ENCODE measurements around the gene TEX55.
"Not testable (repeated sequence)": the region's sequence is repeated elsewhere in the genome, so short reads cannot be mapped to it uniquely, and the experiment has no call there.

GRCh38 chr3:119164745-119165144, 18.8 kb downstream of the TEX55 start:
- not testable (repeated sequence) for TF ChIP-seq EZH2phosphoT487 (IDR thresholded peaks at IDR 0.05; ENCODE audit: unreplicated experiment); CTCF (conservative IDR thresholded peaks at IDR 0.05; ENCODE audit: low read depth in 2 of 2); POLR2AphosphoS5 (IDR thresholded peaks at IDR 0.05; ENCODE audit: low read depth); NANOG (IDR thresholded peaks at IDR 0.05; ENCODE audit: borderline replicate concordance); ZNF114 (CRISPR knock-in tag; IDR thresholded peaks at IDR 0.05); EZH2 (IDR thresholded peaks at IDR 0.05; ENCODE audit: low read depth, unreplicated experiment); REST (IDR thresholded peaks at IDR 0.05; ENCODE audit: unreplicated experiment); ETS1 (IDR thresholded peaks at IDR 0.05); JUNB (IDR thresholded peaks at IDR 0.05; ENCODE audit: unreplicated experiment); CREB1 (CRISPR knock-in tag; IDR thresholded peaks at IDR 0.05; ENCODE audit: low read depth); ZNF331 (CRISPR knock-in tag; IDR thresholded peaks at IDR 0.05; ENCODE audit: low read depth); STAT1 (IDR thresholded peaks at IDR 0.05; ENCODE audit: unreplicated experiment)
- TF ChIP-seq, protein P1, sequence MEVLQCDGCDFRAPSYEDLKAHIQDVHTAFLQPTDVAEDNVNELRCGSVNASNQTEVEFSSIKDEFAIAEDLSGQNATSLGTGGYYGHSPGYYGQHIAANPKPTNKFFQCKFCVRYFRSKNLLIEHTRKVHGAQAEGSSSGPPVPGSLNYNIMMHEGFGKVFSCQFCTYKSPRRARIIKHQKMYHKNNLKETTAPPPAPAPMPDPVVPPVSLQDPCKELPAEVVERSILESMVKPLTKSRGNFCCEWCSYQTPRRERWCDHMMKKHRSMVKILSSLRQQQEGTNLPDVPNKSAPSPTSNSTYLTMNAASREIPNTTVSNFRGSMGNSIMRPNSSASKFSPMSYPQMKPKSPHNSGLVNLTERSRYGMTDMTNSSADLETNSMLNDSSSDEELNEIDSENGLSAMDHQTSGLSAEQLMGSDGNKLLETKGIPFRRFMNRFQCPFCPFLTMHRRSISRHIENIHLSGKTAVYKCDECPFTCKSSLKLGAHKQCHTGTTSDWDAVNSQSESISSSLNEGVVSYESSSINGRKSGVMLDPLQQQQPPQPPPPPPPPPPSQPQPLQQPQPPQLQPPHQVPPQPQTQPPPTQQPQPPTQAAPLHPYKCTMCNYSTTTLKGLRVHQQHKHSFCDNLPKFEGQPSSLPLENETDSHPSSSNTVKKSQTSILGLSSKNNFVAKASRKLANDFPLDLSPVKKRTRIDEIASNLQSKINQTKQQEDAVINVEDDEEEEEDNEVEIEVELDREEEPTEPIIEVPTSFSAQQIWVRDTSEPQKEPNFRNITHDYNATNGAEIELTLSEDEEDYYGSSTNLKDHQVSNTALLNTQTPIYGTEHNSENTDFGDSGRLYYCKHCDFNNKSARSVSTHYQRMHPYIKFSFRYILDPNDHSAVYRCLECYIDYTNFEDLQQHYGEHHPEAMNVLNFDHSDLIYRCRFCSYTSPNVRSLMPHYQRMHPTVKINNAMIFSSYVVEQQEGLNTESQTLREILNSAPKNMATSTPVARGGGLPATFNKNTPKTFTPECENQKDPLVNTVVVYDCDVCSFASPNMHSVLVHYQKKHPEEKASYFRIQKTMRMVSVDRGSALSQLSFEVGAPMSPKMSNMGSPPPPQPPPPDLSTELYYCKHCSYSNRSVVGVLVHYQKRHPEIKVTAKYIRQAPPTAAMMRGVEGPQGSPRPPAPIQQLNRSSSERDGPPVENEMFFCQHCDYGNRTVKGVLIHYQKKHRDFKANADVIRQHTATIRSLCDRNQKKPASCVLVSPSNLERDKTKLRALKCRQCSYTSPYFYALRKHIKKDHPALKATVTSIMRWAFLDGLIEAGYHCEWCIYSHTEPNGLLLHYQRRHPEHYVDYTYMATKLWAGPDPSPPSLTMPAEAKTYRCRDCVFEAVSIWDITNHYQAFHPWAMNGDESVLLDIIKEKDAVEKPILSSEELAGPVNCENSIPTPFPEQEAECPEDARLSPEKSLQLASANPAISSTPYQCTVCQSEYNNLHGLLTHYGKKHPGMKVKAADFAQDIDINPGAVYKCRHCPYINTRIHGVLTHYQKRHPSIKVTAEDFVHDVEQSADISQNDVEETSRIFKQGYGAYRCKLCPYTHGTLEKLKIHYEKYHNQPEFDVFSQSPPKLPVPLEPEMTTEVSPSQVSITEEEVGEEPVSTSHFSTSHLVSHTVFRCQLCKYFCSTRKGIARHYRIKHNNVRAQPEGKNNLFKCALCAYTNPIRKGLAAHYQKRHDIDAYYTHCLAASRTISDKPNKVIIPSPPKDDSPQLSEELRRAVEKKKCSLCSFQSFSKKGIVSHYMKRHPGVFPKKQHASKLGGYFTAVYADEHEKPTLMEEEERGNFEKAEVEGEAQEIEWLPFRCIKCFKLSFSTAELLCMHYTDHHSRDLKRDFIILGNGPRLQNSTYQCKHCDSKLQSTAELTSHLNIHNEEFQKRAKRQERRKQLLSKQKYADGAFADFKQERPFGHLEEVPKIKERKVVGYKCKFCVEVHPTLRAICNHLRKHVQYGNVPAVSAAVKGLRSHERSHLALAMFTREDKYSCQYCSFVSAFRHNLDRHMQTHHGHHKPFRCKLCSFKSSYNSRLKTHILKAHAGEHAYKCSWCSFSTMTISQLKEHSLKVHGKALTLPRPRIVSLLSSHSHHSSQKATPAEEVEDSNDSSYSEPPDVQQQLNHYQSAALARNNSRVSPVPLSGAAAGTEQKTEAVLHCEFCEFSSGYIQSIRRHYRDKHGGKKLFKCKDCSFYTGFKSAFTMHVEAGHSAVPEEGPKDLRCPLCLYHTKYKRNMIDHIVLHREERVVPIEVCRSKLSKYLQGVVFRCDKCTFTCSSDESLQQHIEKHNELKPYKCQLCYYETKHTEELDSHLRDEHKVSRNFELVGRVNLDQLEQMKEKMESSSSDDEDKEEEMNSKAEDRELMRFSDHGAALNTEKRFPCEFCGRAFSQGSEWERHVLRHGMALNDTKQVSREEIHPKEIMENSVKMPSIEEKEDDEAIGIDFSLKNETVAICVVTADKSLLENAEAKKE (CRISPR knock-in tag; IDR thresholded peaks at IDR 0.05), result not testable (repeated sequence)

All from GM23338 (cell line).